Stimulated activated CD4-positive, alpha-beta T cell treated with anti-CD3 and anti-CD28 coated beads, Interleukin-1b, Interleukin-23, amount 100 ng/mL, for 48 hours (primary cell): ENCODE measurements around the gene CEACAM3.
"Not testable (repeated sequence)": the region's sequence is repeated elsewhere in the genome, so short reads cannot be mapped to it uniquely, and the experiment has no call there.

Source experiments
- DNase-seq: peaks from one replicate; pipeline ENCODE4 v3.0.0-alpha.2; 2020

CEACAM3 gene

DNA sequence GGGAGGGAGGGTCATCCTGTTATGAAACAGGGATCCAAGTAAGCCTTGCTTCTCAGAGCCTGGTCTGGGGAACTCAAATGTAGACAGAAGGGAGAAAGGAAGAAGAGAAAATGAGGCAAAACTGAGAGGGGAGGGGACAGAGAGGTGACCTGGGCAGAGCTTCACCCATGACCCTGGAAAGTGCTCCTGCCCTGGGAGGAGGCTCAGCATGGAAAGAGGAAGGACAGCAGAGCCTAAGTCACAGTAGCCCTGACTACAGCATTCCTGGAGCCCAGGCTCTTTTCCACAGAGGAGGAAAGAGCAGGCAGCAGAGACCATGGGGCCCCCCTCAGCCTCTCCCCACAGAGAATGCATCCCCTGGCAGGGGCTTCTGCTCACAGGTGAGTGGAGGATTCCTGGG, at the start of gene CEACAM3:
CEACAM3 (plus strand) TSS at position 226 of the 400 bp plus-strand sequence; CDS start at position 317, 91 bp downstream.
- DNase-seq, result no peak

DNA sequence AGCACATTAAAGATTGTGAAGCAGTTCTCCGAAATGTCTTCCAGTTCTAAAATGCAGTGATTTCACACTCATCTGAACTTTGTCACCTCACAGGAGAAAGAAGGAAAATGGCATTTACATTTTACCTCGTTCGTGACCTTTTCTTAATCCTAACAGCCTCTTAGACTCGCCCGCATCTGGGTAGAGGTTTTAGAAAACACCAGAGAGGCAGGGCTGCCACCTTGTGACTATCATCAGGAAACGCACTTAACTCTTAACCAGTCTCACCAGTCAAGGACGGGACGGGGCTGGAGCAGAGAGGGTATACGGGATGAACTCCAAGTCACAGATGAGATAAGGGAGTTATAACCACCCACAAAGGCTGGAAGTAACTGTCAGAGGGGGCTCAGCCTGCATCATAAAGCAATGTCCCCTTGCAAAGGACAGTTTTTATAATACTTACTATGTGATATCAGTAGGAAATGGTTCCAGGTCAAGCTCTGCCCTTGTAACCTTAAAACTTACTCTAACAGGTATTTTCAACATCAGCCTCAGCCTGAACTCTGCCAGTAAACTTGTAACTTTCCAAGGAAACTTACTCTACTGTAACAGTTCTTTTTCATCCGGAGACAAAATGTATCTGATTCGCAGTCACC, 49.7 kb upstream of the CEACAM3 start:
- DNase-seq, result peak; percentile 50

DNA sequence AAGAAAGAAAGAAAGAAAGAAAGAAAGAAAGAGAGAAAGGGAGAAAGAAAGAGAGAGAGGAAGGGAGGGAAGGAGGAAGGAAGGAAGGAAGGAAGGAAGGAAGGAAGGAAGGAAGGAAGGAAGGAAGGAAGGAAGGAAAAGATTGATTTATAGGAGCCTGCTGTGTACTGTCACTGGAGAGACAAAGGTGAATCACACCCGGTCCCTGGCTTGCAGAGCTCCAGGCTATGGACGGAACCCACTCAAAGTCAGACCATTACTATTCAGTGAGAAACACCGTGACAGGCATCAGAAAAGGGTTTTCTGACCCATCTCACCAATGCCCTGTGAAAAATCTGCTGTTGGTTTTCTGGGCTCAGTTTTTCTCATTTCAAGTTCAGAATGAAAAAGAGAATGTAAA, 48.4 kb upstream of the CEACAM3 start:
- DNase-seq, result no peak

DNA sequence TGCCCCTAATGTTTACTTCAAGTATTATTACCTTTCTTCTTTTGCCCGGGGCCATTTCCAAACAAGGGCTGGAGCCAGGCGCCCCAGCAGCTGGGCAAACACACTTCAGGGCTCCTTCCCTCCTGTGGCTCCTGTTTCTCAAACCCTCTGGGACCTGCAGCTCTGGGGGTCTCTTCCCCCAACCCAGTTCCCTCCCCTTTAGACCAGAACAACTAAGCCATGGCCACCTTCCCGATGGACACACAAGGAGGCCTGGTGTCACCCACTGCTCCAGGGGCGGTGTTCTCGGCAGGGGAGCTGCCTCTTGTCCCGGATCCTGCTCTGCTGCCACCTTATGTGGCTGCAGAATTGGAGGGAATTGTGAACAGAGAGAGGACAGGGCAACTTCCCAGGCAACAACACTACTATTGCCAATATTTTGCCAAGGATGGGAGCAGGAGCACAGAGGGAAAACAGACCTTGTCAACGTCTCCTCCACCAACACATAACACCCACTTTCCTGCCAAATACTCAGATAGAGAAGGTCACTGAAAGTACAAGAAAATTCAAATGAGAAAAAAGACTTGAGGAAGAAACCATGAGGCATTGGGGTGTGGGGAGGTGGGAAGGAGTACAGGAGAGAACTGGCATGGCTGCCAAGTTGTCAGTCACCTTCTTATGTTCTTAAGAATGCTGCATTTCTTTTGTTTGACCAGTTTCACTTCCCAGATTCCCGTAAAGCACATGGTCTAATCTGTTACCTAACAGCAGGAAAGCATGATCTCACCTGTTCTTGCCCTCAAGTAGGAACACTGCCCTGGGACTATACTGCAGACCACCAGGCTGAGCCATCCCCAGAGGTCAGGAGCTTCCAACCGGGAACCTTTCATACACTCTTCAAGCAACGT, 45.9 kb upstream of the CEACAM3 start:
- DNase-seq, result not testable (repeated sequence)

DNA sequence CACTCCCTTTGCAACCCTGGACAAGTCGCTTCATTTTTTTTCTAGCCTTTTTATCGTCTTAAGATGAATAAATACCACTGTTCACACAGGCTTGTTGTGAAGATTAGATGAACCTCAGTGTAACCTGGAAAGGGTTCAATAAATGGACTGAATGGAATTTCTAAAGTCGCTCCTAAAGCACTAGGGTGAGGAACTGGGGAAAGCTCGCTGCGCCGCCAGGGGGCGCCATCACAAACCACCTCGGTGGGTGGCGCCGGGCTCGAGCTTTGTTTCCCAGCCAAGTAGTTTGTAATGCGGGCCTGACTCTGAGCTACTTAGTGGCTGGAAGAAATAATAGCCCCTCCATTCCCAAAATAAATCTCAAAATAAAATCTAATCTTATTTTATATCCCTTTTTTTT, 43.2 kb upstream of the CEACAM3 start:
- peak; percentile 70 for DNase-seq

DNA sequence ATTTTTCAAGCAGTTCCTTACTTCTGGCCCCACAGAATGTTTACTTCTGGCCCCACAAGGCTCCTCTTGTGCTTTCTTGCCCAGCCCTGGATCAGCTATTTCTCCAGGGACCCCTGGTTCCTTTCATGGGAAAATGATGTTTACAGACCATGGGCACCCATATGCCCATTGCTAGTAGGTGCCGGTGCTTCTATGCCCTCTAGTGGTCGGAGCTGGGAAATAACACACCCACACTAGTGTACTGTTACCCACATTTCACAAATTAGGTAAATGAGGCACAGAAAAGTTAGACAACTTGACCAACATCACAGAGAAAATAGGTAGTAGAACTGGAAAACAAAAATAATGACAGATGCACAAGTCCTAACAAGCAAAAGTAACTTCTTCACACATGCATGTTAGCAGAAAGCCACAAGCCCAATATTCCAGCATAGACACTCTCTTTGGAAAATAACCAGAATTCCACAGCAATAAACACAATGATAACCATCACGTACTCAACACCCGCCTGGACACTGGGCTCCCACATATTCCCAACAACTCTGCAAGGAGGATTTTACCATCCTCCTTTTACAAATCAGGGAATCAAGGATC, 42.4 kb upstream of the CEACAM3 start:
- DNase-seq, result peak; percentile 73

DNA sequence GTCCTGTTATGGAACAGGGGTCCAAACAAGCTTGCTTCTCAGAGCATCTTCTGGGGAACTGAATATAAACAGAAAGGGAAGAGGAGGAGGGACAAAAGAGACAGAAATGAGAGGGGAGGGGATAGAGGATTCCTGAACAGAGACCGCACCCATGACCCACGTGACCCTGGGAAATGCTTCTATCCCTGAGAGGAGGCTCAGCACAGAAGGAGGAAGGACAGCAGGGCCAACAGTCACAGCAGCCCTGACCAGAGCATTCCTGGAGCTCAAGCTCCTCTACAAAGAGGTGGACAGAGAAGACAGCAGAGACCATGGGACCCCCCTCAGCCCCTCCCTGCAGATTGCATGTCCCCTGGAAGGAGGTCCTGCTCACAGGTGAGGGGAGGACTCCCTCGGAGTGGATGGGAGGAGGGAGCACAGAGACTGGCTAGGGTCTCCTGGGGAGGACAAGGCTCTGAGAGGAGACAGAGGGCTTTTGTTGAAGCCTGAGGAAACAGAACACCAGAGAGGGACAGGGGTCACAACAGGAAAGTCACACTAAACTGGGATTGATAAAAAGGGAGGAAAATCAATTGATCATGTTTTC, 41.0 kb upstream of the CEACAM3 start, which contains the start of gene CEACAM6:
CEACAM6 (plus strand) TSS at position 203 of the 586 bp plus-strand sequence; CDS start at position 312, 109 bp downstream.
- DNase-seq, result no peak

DNA sequence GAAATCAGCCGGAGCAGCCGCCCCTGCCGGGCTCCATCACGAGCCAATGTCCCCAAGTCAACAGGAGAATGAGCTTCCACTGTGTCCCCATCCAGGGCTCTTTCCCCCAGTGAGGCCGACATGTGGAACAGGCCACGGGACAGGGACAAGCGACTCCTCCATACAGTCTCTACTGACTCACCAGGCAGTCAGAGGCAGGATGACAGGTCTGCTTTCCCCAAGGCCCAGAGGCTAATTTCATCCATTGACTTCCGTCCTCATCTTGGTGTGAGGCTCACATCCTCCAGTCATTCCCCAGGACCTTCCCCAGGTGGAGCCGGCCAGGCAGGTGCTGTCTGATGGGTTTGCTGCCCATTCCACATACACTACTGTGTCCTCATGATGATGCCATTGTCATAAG, 37.5 kb upstream of the CEACAM3 start:
- no peak for DNase-seq

DNA sequence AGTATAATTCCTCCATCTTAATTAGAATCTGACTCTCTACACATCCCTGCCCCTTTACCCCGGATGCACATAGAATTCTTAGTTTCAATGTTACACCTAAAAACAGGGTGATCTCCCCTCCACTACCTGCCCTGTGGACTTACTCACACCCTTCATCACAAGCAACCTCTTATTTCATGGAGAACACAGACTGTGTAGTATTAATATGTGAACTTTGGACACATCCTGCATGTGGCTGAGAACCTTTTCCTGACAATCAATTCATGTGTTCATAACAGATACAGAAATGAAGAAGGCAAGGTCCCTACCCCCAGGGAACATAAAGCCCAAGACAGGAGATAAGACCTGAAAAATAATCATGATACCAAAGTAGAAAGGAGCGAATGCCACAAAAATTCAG, 29.3 kb upstream of the CEACAM3 start:
- DNase-seq, result no peak

DNA sequence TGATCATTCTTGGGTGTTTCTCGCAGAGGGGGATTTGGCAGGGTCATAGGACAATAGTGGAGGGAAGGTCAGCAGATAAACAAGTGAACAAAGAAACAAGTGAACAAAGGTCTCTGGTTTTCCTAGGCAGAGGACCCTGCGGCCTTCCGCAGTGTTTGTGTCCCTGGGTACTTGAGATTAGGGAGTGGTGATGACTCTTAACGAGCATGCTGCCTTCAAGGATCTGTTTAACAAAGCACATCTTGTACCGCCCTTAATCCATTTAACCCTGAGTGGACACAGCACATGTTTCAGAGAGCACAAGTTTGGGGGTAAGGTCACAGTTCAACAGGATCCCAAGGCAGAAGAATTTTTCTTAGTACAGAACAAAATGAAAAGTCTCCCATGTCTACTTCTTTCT, 28.3 kb upstream of the CEACAM3 start:
- DNase-seq, result not testable (repeated sequence)

DNA sequence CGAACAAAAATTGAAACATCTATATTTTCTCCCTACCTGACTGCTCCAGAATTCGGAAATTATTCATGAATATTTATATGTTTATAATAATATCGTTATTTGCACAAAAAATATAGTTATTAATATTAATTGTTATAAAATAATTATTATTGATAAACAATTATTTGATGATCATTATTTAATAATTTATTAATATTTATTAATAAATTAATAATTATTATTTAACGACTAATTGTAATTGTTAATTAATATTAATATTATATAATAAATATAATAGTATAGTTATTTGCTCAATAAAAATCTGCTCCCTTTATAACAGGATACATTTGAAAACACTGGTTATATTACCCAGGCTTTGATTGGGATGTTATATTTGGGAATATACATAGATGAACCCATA, 26.8 kb upstream of the CEACAM3 start:
- DNase-seq, result no peak

DNA sequence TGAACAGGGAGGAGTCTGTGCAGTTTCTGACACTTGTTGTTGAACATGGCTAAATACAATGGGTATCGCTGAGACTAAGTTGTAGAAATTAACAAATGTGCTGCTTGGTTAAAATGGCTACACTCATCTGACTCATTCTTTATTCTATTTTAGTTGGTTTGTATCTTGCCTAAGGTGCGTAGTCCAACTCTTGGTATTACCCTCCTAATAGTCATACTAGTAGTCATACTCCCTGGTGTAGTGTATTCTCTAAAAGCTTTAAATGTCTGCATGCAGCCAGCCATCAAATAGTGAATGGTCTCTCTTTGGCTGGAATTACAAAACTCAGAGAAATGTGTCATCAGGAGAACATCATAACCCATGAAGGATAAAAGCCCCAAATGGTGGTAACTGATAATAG, 25.0 kb upstream of the CEACAM3 start:
- DNase-seq, result no peak

DNA sequence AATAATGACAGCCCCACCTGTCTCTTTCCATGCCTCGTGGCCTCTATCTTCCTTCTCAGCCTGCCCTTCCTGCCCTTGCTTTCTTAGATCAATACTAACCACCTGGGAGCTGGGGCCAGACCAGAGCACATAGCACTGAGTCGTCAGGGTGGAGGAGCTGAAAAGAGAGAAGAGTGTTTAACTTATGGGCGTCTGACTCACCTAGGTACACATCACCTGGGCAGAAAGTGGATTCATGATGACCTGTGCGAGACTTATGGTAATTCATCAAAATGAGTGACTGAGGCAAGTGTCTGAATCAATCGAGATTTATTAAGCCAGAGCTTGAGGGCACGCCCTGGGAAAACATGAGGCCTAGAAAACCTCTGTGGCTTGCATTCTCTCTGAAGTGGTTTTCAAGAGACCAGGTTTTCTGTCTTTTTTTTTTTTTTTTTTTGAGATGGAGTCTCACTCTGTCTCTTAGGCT, 21.8 kb upstream of the CEACAM3 start:
- DNase-seq, result peak; percentile 67

DNA sequence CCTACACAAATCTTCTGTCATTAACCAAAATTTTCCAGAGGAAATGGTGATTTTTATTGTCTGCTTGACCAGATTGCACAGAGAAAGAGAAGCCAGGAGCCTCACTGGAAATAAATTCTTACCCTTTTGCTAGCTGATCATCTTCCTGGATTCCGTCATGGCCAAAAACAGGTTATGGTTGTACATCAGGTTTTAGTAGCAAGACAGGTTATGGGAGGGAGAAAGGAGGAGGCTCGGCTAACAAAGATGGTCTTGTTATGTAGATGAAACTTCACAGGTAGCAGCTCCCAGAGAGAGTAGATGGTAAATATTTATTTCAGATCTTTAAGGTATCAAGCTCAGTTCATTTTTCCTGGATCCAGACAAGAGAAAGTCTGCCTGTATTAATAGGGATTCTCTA, 19.7 kb upstream of the CEACAM3 start:
- DNase-seq, result no peak

DNA sequence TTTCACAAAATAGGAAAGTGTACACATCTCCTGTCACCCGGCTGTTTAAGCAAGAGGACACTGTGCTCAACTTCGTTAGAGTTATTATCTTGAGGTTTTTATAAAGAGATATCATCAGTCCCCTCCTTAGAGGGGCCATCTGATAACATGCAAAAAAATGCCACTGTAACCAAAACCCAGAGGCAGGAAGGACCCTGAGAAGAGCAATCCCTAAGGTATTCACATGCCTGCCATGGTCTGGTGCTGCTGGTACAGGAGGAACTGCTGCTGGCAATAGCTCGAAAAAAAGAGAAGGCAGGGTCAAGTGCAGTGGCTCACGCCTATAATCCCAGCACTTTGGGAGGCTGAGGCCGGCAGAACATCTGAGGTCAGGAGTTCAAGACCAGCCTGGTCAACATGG, 12.8 kb upstream of the CEACAM3 start:
- DNase-seq, result no peak

DNA sequence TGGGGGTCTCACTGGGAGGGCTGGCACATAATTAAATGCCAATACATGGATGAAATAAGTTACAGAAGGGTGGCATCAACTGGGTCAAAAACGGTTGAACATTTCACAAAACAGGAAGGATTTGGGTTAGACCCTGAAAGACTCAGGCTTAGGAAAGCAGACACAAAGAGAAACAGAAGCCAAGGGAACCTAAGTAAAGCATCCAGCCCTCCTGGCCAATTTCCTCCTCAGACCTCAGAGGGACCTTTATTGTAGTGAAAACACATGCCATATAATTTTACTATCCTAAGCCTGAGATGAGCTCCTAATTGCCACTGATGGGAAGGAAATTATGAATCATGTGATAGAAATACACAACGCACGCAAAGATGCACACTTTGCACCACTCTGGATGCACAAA, 12.1 kb upstream of the CEACAM3 start:
- DNase-seq, result no peak

DNA sequence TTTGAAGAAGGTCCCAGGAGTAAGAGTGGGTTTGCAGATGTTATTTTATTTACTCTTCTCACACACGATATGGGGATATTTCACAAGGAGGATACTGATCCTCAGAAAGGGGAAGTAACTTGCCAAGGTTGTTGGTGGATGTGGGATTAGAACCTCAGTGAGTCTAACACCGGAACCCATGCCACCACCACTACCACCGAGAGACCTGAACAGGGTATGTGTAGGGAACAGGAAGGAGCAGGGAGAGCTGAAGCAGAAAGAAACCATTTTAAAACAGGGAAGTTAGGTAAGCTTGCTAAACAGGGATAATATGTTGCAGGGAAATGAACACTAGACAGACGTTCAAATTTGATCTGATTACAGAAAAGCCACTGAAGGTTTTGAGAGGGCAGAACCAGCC, 11.6 kb upstream of the CEACAM3 start:
- DNase-seq, result no peak

DNA sequence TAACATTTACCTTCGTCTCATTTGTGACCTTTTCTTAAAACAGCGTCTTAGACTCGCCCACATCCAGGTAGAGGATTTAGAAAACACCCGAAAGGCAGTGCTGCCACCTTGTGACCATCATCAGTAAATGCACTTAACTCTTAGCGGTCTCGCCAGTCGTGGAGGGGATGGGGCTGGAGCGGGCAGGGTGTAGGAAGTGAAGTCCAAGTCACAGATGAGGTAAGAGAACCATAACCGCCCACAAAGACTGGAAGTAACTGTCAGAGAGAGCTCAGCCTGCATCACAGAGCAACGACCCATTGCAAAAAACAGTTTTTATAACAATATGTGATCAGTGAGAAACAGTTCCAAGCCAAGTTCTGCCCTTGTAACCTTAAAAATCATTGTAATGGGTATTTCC, 10.7 kb upstream of the CEACAM3 start:
- DNase-seq, result peak; percentile 71

DNA sequence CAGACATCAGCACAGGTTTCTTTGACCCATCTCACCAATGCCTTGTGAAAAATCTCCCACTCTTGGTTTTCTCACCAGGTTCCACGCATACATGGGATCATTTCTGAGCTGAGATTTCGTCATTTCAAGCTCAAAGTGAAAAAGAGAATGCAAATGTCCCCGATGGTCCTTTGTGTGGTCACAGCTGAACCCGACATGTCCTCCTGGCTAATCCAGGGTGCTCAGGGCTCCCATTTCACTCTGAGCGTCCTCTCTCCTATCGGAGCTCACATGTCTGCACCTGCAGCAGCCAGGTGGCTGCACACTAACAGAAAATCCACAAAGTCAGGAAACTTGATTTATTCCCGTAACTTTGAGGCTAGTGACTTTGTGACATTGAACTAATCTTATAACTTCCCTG, 9.3 kb upstream of the CEACAM3 start:
- DNase-seq, result no peak

DNA sequence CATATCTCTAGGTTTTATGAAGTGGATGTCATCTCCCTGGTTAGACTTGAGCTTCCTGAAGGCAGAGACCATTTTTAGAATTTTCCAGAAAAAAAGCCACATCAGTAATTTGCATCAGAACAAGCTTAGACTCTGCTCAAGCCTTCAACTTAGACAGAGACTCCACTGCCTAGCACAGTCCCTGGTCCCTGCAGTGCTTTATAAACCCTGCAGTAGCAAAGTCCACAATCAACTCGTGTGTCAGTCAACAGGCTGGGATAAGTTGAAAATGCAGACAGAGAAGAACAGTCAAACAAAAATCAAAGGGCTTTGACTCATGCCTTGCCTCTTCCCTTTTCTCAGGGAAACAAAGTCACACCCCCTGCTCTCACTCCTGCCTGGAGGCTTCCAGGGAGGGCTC, 7.9 kb upstream of the CEACAM3 start:
- not testable (repeated sequence) for DNase-seq

DNA sequence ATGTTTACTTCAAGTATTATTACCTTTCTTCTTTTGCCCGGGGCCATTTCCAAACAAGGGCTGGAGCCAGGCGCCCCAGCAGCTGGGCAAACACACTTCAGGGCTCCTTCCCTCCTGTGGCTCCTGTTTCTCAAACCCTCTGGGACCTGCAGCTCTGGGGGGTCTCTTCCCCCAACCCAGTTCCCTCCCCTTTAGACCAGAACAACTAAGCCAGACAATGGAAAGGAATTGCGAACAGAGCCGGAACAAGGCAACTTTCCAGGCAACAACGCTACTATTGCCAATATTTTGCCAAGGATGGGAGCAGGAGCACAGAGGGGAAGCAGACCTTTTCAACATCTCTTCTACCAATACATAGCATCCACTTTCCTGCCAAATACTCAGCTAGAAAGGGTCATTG, 7.3 kb upstream of the CEACAM3 start:
- DNase-seq, result not testable (repeated sequence)

DNA sequence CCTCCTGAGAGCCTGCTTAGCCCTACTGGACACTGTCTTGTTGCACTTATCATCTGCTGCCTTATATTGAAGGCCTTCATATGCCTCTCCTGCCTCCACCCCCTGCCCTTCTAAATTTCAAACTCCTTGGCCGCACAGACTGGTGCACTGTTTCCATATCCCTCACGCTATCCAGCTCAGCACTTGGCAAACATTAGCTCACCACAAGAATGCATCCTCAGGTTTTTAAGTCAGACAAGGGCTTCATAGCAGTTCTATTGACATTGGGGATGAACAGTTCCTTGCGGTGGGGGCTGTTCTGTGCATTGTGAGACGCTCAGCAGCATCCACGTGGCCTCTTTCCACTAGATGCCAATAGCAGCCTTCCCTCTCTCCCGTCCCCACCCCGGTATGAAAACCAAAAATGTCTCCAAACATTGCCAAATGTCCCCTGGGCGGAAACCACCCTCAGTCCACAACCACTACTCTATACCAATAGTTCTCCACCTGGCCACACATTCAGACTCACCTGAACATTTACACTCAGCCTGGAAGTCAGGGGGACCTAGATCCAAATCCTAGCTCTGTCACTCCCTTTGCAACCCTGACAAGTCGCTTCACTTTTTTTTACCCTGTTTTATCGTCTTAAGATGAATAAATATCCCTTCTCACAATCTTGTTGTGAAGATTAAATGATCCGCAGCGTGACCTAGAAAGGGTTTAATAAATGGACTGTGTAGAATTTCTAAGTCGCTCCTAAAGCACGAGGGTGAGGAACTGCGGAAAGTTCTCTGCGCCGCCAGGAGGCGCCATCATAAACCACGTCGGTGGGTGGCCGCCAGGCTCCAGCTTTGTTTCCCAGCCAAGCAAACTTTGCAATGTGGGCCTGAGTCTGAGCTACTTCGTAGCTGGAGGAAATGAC, 3.6 kb upstream of the CEACAM3 start:
- peak; percentile 42 for DNase-seq
